ENCODE data around the gene EXOSC9.

- TF ChIP-seq CTCF (conservative IDR thresholded peaks at IDR 0.05; ENCODE audit: low read depth, low read length) (no peak), EZH2 (IDR thresholded peaks at IDR 0.05; ENCODE audit: borderline replicate concordance, low read depth, low read length, poor library complexity, severe bottlenecking) (no peak)
These were observed 40.9 kb upstream of the EXOSC9 start for GRCh38 chr4:121760205-121760604.
